GM12878 (cell line): ENCODE results near the gene COX18. TPM values are rescaled to one million over a fixed set of nuclear protein-coding genes. Genes with fewer than 3 reads are reported as not detected.

ENCODE experiments used
- ATAC-seq: fragments of 200-7000 bp; cut with Tn5 transposase; 3 replicates; pipeline ENCODE4 v1.9.1; 2020; ENCODE audit warnings: mild to moderate bottlenecking, moderate library complexity
- BruUV-seq: library from RNA; stranded (reverse); fragments of 400-500 nt; replicated peaks from 2 replicates; lab custom pipeline; 2021; lab: Mats Ljungman, UMichigan
- CTCF ChIA-PET: fragments of 300-600 bp; sonication (Branson Sonifier 250); formaldehyde crosslinking; extraction: SDS; loops from one replicate; lab custom pipeline; 2021; ENCODE audit warnings: inconsistent platforms; lab: Yijun Ruan, JAX
- POLR2A ChIA-PET: fragments of 350-600 bp; formaldehyde crosslinking; extraction: SDS; loops from one replicate; lab custom pipeline; 2021; ENCODE audit warnings: inconsistent platforms; lab: Charles Lee
- RAD21 ChIA-PET: fragments of 300-600 bp; sonication (Branson Sonifier 250); formaldehyde crosslinking; loops from one replicate; lab custom pipeline; 2023; ENCODE audit warnings: antibody characterized with exemption; ENCODE audit not compliant: unreplicated experiment; lab: Charles Lee
- SMC1A ChIA-PET: fragments of 300-600 bp; sonication (Branson Sonifier 250); formaldehyde crosslinking; loops from one replicate; lab custom pipeline; 2023; ENCODE audit not compliant: unreplicated experiment, uncharacterized antibody; lab: Charles Lee
- DNase-seq: peaks from one replicate; pipeline ENCODE4 v3.0.0-alpha.2; 2011; ENCODE audit warnings: low read depth, low spot score
- FAIRE-seq: peaks from 3 replicates; lab custom pipeline; 2011; peaks lifted over from hg19 to GRCh38; lab: Jason Lieb, UNC
- H2AFZ ChIP-seq: 2 replicates; pipeline ENCODE4 v1.6.0; 2011; ENCODE audit warnings: low read depth, low read length, control low read depth; ENCODE audit not compliant: control insufficient read depth
- H3K27ac ChIP-seq: 2 replicates; pipeline ENCODE4 v1.5.1; 2011; ENCODE audit warnings: control low read depth; ENCODE audit not compliant: control insufficient read depth, insufficient read depth
- H3K27me3 ChIP-seq, 2 experiments: replicated peaks in 1 of 2; 2 replicates each; pipeline versions ENCODE4 v1.6.0 to v1.6.1; 2011; ENCODE audit warnings: low read length in 1 of 2; ENCODE audit not compliant: control insufficient read depth in 2 of 2, insufficient read depth in 2 of 2
- H3K36me3 ChIP-seq, 2 experiments: 2 replicates each; pipeline ENCODE4 v1.5.1; 2011; ENCODE audit warnings: low read length in 1 of 2; ENCODE audit not compliant: control insufficient read depth in 2 of 2, insufficient read depth in 2 of 2
- H3K4me1 ChIP-seq: 2 replicates; pipeline ENCODE4 v1.6.1; 2011; ENCODE audit warnings: mild to moderate bottlenecking, low read length, moderate library complexity, mixed read lengths; ENCODE audit not compliant: control insufficient read depth, insufficient read depth
- H3K4me2 ChIP-seq: 2 replicates; pipeline ENCODE4 v1.6.0; 2011; ENCODE audit warnings: control low read depth; ENCODE audit not compliant: control insufficient read depth, insufficient read depth
- H3K4me3 ChIP-seq: fragments of 200-600 bp; sonication (generic); 2 replicates; pipeline ENCODE4 v1.5.1; 2016
- H3K79me2 ChIP-seq: 2 replicates; pipeline ENCODE4 v1.6.0; 2011; ENCODE audit warnings: low read length; ENCODE audit not compliant: control insufficient read depth, insufficient read depth
- H3K9ac ChIP-seq: 2 replicates; pipeline ENCODE4 v1.8.0; 2011; ENCODE audit warnings: low read length, control low read depth, mixed read lengths; ENCODE audit not compliant: control insufficient read depth, insufficient read depth
- H3K9me3 ChIP-seq: replicated peaks from 3 replicates; pipeline ENCODE4 v1.5.1; 2011; ENCODE audit warnings: mild to moderate bottlenecking, low read length; ENCODE audit not compliant: control insufficient read depth, insufficient read depth
- H4K20me1 ChIP-seq: 2 replicates; pipeline ENCODE4 v1.6.0; 2011; ENCODE audit not compliant: control insufficient read depth, insufficient read depth
- BCL11A ChIP-seq: IDR thresholded peaks from 2 replicates; pipeline ENCODE4 v1.6.1; 2011; ENCODE audit warnings: low read depth, low read length
- CEBPB ChIP-seq, 2 experiments: fragments of 150-350 bp in 1 of 2; IDR thresholded peaks; 2 replicates each; pipeline ENCODE4 v1.6.1; 2012 to 2014; ENCODE audit warnings: low read depth in 2 of 2, low read length in 2 of 2, borderline replicate concordance in 1 of 2, inconsistent platforms in 1 of 2
- ESRRA ChIP-seq: IDR thresholded peaks from 2 replicates; pipeline ENCODE4 v1.6.1; 2012; ENCODE audit warnings: mild to moderate bottlenecking, low read length, improper control_type of control experiment
- IKZF2 ChIP-seq, 2 experiments: fragments of 450-650 bp; IDR thresholded peaks; 2 replicates each; pipeline ENCODE4 v1.6.1; 2017; ENCODE audit warnings: mild to moderate bottlenecking in 2 of 2, moderate library complexity in 2 of 2
- KLF5 ChIP-seq: fragments of 450-650 bp; IDR thresholded peaks from 2 replicates; pipeline ENCODE4 v1.6.1; 2014; ENCODE audit warnings: mild to moderate bottlenecking; ENCODE audit not compliant: partially characterized antibody
- MEF2A ChIP-seq: IDR thresholded peaks from 2 replicates; pipeline ENCODE4 v1.6.1; 2011; ENCODE audit warnings: low read depth, mild to moderate bottlenecking, low read length, moderate library complexity; ENCODE audit not compliant: insufficient read depth
- NBN ChIP-seq: fragments of 450-650 bp; IDR thresholded peaks from 2 replicates; pipeline ENCODE4 v1.6.1; 2016
- POU2F2 ChIP-seq: IDR thresholded peaks from 3 replicates; pipeline ENCODE4 v1.6.1; 2011; ENCODE audit warnings: low read depth, mild to moderate bottlenecking, low read length, borderline replicate concordance
- RB1 ChIP-seq: fragments of 450-650 bp; formaldehyde crosslinking; IDR thresholded peaks from 2 replicates; pipeline ENCODE4 v1.6.1; 2017; ENCODE audit warnings: mild to moderate bottlenecking, borderline replicate concordance
- RBBP5 ChIP-seq: fragments of 200-600 bp; sonication (generic); conservative IDR thresholded peaks from 2 replicates; pipeline ENCODE4 v1.6.1; 2016
- WGBS: methylation state at CpG from one replicate; pipeline ENCODE4 v1.1.6; 2016; ENCODE audit warnings: low lambda C conversion rate; ENCODE audit not compliant: insufficient replicate concordance, insufficient coverage; ENCODE audit errors: missing lambda C conversion rate; 5-methylcytosine and 5-hydroxymethylcytosine counted together
- in situ Hi-C: fragments of 300-500 bp; cut with MboI; formaldehyde crosslinking; loops from 9 replicates; pipeline ENCODE4 v1.14.3; 2018; ENCODE audit warnings: mixed read lengths
- intact Hi-C: fragments of 100-400 bp; cut with micrococcal nuclease; formaldehyde crosslinking; loops from one replicate; pipeline ENCODE4 v1.14.2; 2022; ENCODE audit not compliant: unreplicated experiment
- polyA plus RNA-seq, 11 experiments: library from polyadenylated mRNA; depleted of rRNA in 4 of 11; unstranded in 6 of 11; stranded (reverse) in 5 of 11; fragments of >200 nt; fragmentation: Nextera tagmentation in 4 of 11; fragmentation: Illumina TruSeq in 1 of 11; extraction: Ambion mirVana in 4 of 11; extraction: Trizol in 1 of 11; gene quantifications; 1 replicate in 1 of 11; 2 replicates in 10 of 11; pipeline versions ENCODE4 v1.2.1 to v1.2.3, GENCODE V29; 2011 to 2016; ENCODE audit warnings: inconsistent platforms in 2 of 11, missing spikeins in 2 of 11, low read depth in 1 of 11
- total RNA-seq, 4 experiments: library from RNA; depleted of rRNA in 3 of 4; stranded (reverse); fragments of >200 nt in 3 of 4; fragmentation: Illumina TruSeq in 1 of 4; extraction: Trizol in 1 of 4; gene quantifications; 2 replicates each; pipeline versions ENCODE4 v1.2.1 to v1.2.3, GENCODE V29; 2013 to 2021
- TF ChIP-seq, protein P1 (sequence below), 3 experiments: IDR thresholded peaks in 2 of 3; conservative IDR thresholded peaks in 1 of 3; 2 replicates each; pipeline ENCODE4 v1.5.1; 2011; ENCODE audit warnings: low read depth in 3 of 3, low read length in 3 of 3, mild to moderate bottlenecking in 3 of 3, control low read depth in 2 of 3, moderate library complexity in 2 of 3, inconsistent platforms in 1 of 3, mixed read lengths in 1 of 3; ENCODE audit not compliant: control insufficient read depth in 2 of 3, insufficient read depth in 1 of 3; ENCODE audit errors: extremely low read depth in 1 of 3

COX18 gene
- total and polyA plus RNA-seq, 10 of the 15 experiments (the other 5 are each of a cell fraction or from before 2014, with no cell fraction given): 7.2 to 36.4 (median 17.7) TPM

DNA sequence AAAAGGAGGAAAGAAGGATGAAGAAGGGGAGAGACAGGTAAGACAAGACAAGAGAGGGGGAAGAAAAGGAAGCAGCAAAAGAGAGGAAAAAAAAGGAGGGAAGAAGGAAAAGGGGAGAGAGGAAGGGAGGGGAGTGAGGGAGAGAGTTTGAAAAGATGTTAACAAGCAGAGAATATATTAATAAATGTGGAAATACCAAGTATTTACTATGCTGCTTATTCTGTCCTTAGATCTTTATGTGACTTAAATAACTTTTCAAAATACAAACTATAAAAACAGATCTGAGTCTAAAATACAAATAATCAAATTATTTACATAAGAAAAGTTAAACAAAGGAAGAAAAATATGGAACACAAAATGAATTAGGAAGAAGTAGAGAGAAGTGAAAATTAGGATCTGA lies 18.4 kb upstream of the COX18 start:
- Histone ChIP-seq H3K9me3 (no peaks in the 10 kb centered on the region), H3K4me3 (no peak overlapping the region), H3K27ac (no peak overlapping the region), H3K27me3 (no peaks in the 10 kb centered on the region), H3K79me2 (peaks cover 2% of the 10 kb centered on the region)
- in situ Hi-C loops: no loop called here
- ChIA-PET POLR2A (no interaction called here), SMC1A (no interaction called here)
- no peak for ATAC-seq
- no peak for DNase-seq
- no peak for FAIRE-seq
- no peak for TF ChIP-seq ESRRA
- no peak for TF ChIP-seq CEBPB (IDR thresholded peaks at IDR 0.05; ENCODE audit: borderline replicate concordance in 1 of 2, low read depth in 2 of 2, low read length in 2 of 2)
- TF ChIP-seq RB1: no peak
- TF ChIP-seq, all 136 proteins: peak for 0
- no peak overlapping the region for H3K4me2 ChIP-seq
- no peaks in the 10 kb centered on the region for H4K20me1 ChIP-seq
- no TSS peak for BruUV-seq
- RAD21 ChIA-PET: no interaction called here
- CTCF ChIA-PET: interaction anchor here (1.8 kb wide), 1 partner anchor 170 kb away, joined by 4 read pairs; no protein-coding TSS in a partner anchor
- intact Hi-C loops: loop anchor here (5.0 kb wide), 1 partner anchor 169 kb away; the partner anchor contains the start of gene ANKRD17
- no peaks in the 10 kb centered on the region for H3K4me1 ChIP-seq
- H3K9ac ChIP-seq: no peak overlapping the region
- H2AFZ ChIP-seq: no peak overlapping the region
- peaks cover 8 to 28% of the 10 kb centered on the region in 2 experiments for H3K36me3 ChIP-seq

DNA sequence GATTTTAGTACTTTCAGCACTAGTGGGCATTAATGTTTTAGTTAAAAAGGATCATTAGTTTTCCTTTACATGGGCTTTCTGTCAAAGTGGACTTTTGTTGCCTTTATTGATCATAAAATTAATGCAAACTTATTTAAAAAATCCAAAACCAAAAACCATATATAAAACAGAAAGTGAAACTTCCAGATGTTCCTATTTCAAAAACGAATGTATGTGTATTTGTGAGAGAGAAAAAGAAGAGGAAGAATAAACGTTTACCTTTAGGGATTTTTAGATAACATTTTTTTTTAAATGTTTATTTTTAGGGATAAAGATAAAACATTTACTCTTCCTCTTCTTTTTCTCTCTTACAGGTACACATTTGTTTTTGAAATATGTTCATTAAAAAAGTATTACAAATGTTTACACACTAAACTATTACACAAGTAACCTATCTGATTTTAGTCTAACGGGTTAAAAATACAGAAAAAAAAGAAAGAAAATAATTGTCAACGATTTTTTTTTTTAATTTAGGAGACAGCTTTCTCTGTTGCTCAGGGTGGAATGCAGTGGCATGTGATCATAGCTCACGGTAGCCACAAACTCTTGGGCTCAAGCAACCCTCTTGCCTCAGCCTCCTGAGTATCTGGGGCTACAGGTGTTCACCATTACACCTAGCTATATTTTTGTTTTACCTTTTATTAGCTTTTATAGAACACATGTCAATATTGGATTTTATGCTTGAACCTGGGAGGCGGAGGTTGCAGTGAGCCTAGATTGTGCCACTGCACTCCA lies 16.8 kb upstream of the COX18 start:
- ATAC-seq: no peak
- H3K9me3 ChIP-seq: no peaks in the 10 kb centered on the region
- intact Hi-C loops (loop anchor here (5.0 kb wide), 1 partner anchor 171 kb away; the partner anchor contains the start of gene ANKRD17), in situ Hi-C loops (no loop called here)
- 41% methylated on average over 6 of the region's 6 CpGs for WGBS
- no peak overlapping the region for H3K4me2 ChIP-seq
- no peaks in the 10 kb centered on the region for H3K4me1 ChIP-seq
- TF ChIP-seq MEF2A: no peak
- no peak for TF ChIP-seq BCL11A
- TF ChIP-seq NBN: no peak
- TF ChIP-seq KLF5: no peak
- no peak for TF ChIP-seq POU2F2
- TF ChIP-seq RBBP5: no peak
- TF ChIP-seq, protein P1, sequence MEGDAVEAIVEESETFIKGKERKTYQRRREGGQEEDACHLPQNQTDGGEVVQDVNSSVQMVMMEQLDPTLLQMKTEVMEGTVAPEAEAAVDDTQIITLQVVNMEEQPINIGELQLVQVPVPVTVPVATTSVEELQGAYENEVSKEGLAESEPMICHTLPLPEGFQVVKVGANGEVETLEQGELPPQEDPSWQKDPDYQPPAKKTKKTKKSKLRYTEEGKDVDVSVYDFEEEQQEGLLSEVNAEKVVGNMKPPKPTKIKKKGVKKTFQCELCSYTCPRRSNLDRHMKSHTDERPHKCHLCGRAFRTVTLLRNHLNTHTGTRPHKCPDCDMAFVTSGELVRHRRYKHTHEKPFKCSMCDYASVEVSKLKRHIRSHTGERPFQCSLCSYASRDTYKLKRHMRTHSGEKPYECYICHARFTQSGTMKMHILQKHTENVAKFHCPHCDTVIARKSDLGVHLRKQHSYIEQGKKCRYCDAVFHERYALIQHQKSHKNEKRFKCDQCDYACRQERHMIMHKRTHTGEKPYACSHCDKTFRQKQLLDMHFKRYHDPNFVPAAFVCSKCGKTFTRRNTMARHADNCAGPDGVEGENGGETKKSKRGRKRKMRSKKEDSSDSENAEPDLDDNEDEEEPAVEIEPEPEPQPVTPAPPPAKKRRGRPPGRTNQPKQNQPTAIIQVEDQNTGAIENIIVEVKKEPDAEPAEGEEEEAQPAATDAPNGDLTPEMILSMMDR (IDR thresholded peaks at IDR 0.05 in 2 of 3, conservative IDR thresholded peaks at IDR 0.05 in 1 of 3; ENCODE audit: control insufficient read depth in 2 of 3, extremely low read depth in 1 of 3, insufficient read depth in 1 of 3, low read depth in 3 of 3, low read length in 3 of 3): no peak
- TF ChIP-seq IKZF2 (IDR thresholded peaks at IDR 0.05): no peak
- RAD21 ChIA-PET: no interaction called here
- no peak for DNase-seq
- H3K4me3 ChIP-seq: no peak overlapping the region
- CTCF ChIA-PET: interaction anchor here (1.0 to 1.8 kb wide), 3 partner anchors 12 to 228 kb away, joined by 3 to 4 read pairs (median 4); no protein-coding TSS in a partner anchor
- POLR2A ChIA-PET: no interaction called here
- H3K27me3 ChIP-seq: no peaks in the 10 kb centered on the region
- SMC1A ChIA-PET: interaction anchor here (0.8 kb wide), 1 partner anchor 384 kb away, joined by 3 read pairs; no protein-coding TSS in a partner anchor
- H3K27ac ChIP-seq: 0 out of 2 replicates have a peak overlapping the region, but pooled peaks have one; percentile 18
- peaks cover 4 to 20% of the 10 kb centered on the region in 2 experiments; a peak in 3 of 4 replicates for H3K36me3 ChIP-seq
- H3K79me2 ChIP-seq: peaks cover 2% of the 10 kb centered on the region
- no peak overlapping the region for H2AFZ ChIP-seq
- no TSS peak for BruUV-seq
- no peak for FAIRE-seq
- H3K9ac ChIP-seq: no peak overlapping the region
- H4K20me1 ChIP-seq: no peaks in the 10 kb centered on the region
